Ramos (cell line): Measurements from ENCODE around the gene YBEY.
"Not testable (repeated sequence)": the region's sequence is repeated elsewhere in the genome, so short reads cannot be mapped to it uniquely, and the experiment has no call there.

Experiments used
- in situ Hi-C: fragments of 300-500 bp; cut with MboI; formaldehyde crosslinking; loops from one replicate; pipeline ENCODE4 v1.14.3; 2022; ENCODE audit warnings: low sequenced_read_pairs; ENCODE audit not compliant: unreplicated experiment

YBEY gene

GRCh38 chr21:46285761-46286647 is at the start of gene YBEY:
YBEY (plus strand) TSS chr21:46286342; CDS start chr21:46286914, 572 bp downstream.
- in situ Hi-C loops, result no loop called here

DNA sequence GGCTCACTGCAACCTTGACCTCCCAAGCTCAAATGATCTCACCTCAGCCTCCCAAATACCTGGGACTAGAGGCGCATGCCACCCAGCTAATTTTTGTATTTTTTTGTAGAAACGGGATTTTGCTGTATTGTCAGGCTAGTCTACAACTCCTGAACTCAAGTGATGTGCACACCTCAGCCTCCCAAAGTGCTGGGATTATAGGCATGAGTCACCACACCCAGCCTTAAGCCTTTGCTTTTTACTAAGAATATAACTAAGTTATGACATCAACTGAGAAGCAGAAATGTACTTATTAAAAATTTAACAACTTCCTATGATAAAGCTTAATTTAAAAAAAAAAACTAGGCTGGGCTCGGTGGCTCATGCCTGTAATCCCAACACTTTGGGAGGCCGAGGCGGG is 48.7 kb upstream of the YBEY start:
- in situ Hi-C loops, result no loop called here

DNA sequence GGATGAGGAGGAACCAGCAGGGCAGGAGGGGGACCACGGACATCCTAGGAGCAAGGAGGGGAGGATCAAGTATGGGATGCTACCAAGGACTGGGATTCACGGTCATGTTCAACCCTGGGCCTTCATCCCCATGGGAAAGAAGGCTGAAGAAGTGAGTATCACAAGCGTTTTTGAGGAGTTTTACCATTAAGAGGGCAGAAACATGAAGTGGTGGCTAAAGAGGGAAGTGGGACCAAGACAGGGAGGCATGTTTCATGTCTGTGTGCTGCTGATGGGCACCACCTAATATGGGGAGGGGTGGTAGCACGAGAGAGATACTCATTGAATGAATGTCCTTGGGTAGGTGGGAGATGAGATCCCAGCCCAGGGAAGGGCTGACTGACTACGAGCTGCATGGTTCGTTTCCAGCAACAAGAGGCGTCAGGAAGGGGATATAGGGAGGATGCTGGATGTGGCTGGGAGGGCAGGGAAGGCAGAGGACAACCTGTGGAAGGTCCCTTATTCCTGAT is 46.3 kb upstream of the YBEY start:
- in situ Hi-C loops, result no loop called here

GRCh38 chr21:46241577-46241976 is 44.6 kb upstream of the YBEY start:
- in situ Hi-C loops, result not testable (repeated sequence)

DNA sequence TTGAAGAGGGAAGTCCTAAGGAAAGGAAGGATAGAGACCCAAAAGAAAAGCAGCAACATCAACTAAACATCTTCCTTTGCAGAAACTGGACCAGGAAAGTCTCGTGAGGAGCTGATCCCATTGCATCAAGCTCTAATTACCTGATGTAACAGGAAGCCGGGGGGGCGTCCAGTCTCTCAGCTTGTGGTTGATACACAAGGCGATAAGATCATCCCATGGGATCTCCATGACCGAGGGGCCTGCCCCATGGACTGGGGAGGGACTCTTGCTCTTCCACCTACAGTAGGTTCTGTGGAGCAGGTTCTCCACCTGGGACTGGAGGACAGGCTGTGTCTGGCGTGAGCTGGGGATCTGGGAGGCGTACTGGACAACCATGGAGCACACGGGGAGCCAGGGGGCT is 42.8 kb upstream of the YBEY start:
- in situ Hi-C loops, result no loop called here

- in situ Hi-C loops, result no loop called here
These were observed 42.2 kb upstream of the YBEY start for GRCh38 chr21:46243960-46244361.

DNA sequence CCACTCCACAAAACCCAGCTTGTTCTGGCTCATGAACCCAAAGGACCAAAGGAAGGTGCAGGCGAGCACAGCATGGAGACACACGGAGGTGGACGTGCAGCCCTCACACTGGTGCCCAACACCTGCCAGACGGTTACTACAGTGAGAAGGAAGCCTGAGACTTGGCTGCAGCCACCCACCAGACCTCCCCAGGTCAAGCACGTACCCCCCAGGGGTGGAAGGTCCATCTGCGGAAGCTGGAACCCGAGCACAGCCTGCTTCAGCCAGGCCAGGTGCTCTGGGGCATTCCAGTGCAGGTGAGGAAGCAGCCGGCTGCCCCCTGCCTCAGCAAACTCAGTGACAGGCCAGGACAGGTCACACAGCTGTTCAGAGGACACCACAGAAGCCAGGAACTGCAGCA is 41.5 kb upstream of the YBEY start:
- in situ Hi-C loops, result no loop called here

DNA sequence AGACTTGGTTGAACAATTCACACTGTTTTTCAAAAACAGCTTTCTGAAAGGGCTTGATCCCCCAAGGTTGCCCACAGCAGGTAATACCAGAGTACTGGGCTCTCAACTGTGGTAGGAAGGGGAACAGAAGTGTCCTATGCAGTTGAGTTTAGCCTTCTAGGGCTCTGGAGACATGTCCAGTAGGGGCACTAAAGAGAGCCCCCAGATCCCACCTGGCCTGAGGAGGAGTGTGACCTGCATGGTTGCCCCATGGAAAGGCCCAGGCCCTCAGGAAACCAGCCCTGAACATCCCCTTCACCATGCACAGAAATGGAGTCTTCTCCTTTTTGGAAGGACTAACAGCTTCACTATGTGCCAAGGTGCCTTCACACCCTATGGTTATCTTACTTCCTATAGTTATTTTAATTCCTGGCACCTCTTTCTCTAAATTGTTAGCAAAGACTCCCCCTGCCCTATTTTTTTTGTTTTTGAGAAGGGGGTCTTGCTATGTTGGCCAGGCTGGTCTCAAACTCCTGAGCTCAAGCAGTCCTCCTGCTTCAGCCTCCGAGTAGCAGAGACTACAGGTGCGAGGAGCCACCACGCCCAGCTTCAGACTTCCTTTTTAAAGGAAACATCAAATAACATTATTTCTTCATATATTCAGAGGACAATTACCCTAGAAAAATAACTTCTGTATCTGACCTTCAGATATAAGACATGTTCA is 40.8 kb upstream of the YBEY start:
- in situ Hi-C loops, result no loop called here

DNA sequence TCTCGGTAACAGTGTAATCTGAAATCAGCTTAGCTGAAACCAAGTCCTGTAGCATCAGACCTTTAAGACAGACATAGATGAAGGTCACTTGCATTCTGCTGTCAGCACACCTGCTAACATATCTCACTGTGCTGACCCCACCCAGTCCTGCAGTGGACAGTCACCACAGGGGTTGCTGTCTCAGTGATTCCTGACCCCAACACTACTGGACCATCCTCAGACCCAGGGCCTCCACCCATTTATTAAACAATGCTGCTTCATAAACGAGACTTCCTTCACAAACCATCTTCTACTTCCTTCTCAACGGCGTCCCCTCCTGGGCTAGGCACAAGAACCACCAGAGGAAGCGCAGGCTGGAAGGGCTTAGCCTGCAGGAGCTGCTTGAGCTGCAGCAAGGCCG is 39.8 kb upstream of the YBEY start:
- in situ Hi-C loops, result no loop called here

DNA sequence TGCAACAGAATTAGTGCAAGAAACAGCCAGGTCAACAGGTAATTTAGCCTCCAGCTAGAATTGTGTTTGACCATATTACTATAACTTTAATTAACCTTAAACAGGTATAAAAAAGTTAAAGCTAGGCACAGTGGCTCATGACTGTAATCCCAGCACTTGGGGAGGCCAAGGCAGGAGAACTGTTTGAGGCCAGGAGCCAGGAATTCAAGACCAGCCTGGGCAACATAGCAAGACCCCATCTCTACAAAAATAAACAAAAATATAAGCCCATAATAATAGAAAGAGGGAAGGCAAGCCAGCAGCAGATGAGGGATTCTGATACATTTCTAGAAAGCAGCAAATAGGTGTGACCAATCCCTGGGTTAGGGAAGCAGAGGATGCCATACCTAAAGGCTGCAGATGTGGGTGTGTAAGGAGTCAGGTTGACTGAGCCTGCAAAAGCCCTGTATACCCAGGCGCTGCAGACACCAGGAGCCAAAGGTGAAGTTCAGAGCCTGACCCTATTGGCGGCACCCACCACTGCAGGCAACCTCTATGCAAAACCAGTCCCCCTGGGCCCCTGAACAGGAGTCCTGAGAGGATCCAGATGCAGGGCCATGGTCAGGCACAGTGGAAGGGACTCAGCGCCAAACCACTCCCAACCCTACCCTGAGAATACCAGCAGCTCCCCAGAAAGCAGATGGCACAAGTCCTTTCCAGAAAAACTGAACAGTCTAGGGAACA is 38.3 kb upstream of the YBEY start:
- in situ Hi-C loops, result no loop called here

GRCh38 chr21:46248422-46248782 is 37.7 kb upstream of the YBEY start:
- in situ Hi-C loops, result no loop called here

- in situ Hi-C loops, result no loop called here
These were observed 37.3 kb upstream of the YBEY start for GRCh38 chr21:46248827-46249226.

- in situ Hi-C loops, result no loop called here
These were observed 35.9 kb upstream of the YBEY start for GRCh38 chr21:46250146-46250725.

DNA sequence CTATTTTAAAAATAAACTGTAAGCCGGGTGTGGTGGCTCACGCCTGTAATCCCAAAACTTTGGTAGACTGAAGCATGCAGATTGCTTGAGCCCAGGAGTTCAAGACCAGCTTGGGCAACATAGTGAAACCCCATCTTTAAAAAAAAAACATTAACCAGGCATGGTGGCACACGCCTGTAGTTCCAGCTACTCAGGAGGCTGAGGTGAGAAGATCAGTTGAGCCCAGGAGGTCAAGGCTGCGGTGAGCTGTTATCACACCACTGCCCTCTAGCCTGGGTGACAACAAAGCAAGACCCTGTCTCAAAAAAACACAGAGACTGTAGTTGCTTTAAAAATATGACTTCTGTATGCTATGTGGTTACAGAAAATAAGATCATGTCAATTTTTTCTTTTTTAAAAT is 33.3 kb upstream of the YBEY start:
- in situ Hi-C loops, result no loop called here

DNA sequence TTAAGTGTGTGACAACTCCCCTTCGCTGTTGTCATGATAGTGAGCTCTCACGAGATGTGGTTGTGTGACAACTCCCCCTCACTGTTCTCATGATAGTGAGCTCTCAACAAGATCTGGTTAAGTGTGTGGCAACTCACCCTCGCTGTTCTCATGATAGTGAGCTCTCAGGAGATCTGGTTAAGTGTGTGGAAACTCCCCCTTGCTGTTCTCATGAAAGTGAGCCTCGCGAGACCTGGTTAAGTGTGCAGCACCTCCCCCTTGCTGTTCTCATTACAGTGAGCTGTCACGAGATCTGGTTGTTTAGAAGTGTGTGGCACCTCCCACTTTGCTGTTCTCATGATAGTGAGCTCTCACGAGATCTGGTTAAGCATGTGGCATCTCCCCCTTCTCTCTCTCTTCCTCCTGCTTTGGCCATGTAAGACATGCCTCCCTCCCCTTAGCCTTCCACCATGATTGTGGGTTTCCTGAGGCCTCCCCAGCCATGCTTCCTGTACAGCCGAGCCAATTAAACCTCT is 32.5 kb upstream of the YBEY start:
- in situ Hi-C loops, result no loop called here

- in situ Hi-C loops, result no loop called here
These were observed 31.8 kb upstream of the YBEY start for GRCh38 chr21:46254208-46254975.

DNA sequence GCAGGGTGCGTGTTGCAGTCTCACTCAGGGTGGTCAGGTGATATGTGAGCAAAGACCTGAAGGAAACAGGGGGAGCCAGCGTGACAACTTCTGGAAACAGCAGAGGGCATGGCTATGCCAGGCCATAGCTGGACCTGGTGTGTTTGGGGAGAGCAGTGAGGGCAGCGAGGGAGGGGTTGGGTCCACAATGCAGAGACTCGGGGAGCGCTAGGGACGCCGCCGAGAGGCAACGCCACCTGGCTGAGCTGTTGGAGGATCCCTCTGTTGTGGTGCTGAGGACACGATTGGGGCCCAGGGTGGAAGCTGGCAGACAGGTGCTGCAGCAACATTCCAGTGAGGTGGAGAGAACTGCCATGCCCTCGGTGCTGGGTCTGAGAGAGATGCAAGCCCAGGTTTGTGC is 31.0 kb upstream of the YBEY start:
- in situ Hi-C loops, result no loop called here

DNA sequence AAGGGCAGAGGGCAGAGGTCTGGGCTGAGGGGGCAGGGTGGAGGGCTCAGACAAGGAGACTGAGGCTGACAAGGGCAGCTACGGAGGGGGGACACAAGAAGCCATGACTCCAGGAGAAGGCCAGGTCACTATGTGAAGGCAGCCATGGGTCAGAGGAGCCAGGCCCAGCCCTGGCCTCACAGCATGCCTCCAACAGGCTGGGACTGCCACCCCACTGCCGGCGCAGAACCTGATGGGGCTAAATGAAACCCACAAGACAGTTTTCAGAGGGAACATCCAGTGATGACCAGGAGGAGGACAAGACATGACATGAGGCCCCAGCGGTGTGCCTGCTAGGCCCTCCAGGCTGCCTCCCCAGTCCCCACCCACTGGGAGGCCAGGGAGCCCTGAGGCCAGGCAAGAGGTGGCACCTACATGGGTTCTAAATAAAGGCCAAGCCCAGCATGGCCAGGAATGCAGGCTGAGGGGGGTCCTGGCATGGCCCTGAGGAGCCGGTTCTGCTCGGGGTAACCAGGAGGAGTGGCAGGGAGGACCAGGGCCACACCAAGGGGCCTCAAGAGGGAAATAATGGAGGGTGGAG is 30.3 kb upstream of the YBEY start:
- in situ Hi-C loops, result no loop called here

- in situ Hi-C loops, result no loop called here
These were observed 29.6 kb upstream of the YBEY start for GRCh38 chr21:46256501-46256994.
